SH-SY5Y (cell line): ENCODE data around the gene CENPT.

ENCODE experiments used
- GATA2 ChIP-seq: IDR thresholded peaks from 2 replicates; pipeline ENCODE4 v1.6.1; 2011; ENCODE audit warnings: mild to moderate bottlenecking, low read depth, low read length
- GATA3 ChIP-seq: IDR thresholded peaks from 2 replicates; pipeline ENCODE4 v1.6.1; 2011; ENCODE audit warnings: low read depth, mild to moderate bottlenecking, low read length, moderate library complexity

GRCh38 chr16:67825119-67825518 lies 22.4 kb downstream of the CENPT start:
- no peak for TF ChIP-seq GATA2
- no peak for TF ChIP-seq GATA3
